ENCODE measurements around the gene MPEG1.

DNA sequence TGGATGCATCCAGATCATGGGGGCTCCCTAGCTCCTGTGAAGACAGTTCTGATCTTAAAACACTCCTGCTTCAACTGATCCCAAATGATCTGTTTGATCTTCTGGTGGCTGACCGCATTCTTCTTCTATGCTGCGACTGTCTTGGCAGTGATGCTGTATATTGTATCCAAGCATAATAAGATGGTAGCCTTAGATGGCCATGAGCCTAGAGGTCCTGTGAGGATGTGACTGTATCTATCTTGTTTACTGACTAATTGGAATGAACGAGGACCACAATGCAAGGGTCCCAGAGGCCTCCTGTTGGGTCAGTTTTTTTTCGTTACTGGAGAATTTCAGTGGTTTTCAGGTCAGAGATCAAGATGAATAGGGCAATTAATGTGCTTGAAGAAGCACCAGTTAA is 7.1 kb upstream of the MPEG1 start:
- TF ChIP-seq YY1 (IDR thresholded peaks at IDR 0.05; ENCODE audit: low read depth) (no peak), TAF1 (IDR thresholded peaks at IDR 0.05; ENCODE audit: low read depth) (no peak), TEAD4 (IDR thresholded peaks at IDR 0.05) (no peak), EP300 (IDR thresholded peaks at IDR 0.05; ENCODE audit: borderline replicate concordance) (no peak), NFIC (IDR thresholded peaks at IDR 0.05) (no peak), REST (IDR thresholded peaks at IDR 0.05; ENCODE audit: low read depth) (no peak), EGR1 (IDR thresholded peaks at IDR 0.05) (no peak), ZBTB7A (IDR thresholded peaks at IDR 0.05; ENCODE audit: low read depth) (no peak)
- TF ChIP-seq, protein P1, sequence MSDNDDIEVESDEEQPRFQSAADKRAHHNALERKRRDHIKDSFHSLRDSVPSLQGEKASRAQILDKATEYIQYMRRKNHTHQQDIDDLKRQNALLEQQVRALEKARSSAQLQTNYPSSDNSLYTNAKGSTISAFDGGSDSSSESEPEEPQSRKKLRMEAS (IDR thresholded peaks at IDR 0.05), result no peak

Measured in Ishikawa (cell line).